ENCODE results near the gene HOXA2.

HOXA2 gene

DNA sequence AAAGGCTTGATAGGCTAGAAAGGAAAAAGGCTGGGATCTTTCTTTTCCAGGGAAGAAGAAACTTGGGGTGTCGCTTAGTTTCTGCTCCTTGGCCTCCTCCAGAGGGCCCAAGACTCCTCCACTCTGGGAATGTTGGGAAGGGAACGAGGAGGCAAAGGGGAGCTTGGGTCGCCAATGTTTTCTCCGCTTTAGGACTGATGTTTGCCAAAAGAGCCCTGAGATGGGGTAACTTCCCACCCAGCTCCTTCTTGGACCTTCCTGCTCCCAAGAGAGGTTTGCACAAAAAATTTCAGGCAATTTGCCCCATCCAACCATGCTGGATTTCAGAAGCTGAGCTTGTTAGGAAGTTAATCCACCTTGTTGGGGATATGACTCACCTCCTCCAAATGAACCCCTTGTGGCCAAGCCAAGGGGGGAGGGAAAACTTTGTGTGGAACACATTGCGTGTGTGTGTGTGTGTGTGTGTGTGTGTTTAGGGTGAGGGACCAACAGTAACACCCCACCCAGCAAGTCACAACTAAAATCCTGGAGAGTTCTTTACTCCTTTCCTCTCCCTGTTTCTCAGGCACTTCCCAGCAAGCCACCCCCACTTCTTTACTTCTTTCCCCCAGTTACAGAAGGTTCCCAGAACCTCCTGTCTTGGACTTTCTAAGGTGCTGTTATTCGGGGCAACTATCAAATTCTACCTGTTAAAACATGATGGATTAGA is 8.7 kb upstream of the HOXA2 start:
- TF ChIP-seq MYC (IDR thresholded peaks at IDR 0.05; ENCODE audit: low read depth, low read length) (no peak), MAX (IDR thresholded peaks at IDR 0.05; ENCODE audit: low read depth, low read length) (no peak)

GRCh38 chr7:27110186-27111031 is 7.9 kb upstream of the HOXA2 start:
- H3K4me3 ChIP-seq (ENCODE audit: low read depth, low read length), result no peak overlapping the region

More for the DNA sequence above, 8.7 kb upstream of the HOXA2 start:
- DNase-seq (ENCODE audit: low read depth), result peak; percentile 29
- no peak overlapping the region for H3K4me3 ChIP-seq (ENCODE audit: low read depth, low read length)

GRCh38 chr7:27109466-27110185 is 7.1 kb upstream of the HOXA2 start:
- no peak for DNase-seq (ENCODE audit: low read depth)
- TF ChIP-seq POLR2A (IDR thresholded peaks at IDR 0.05; ENCODE audit: extremely low read depth, insufficient read length), result no peak
- TF ChIP-seq, protein P1, sequence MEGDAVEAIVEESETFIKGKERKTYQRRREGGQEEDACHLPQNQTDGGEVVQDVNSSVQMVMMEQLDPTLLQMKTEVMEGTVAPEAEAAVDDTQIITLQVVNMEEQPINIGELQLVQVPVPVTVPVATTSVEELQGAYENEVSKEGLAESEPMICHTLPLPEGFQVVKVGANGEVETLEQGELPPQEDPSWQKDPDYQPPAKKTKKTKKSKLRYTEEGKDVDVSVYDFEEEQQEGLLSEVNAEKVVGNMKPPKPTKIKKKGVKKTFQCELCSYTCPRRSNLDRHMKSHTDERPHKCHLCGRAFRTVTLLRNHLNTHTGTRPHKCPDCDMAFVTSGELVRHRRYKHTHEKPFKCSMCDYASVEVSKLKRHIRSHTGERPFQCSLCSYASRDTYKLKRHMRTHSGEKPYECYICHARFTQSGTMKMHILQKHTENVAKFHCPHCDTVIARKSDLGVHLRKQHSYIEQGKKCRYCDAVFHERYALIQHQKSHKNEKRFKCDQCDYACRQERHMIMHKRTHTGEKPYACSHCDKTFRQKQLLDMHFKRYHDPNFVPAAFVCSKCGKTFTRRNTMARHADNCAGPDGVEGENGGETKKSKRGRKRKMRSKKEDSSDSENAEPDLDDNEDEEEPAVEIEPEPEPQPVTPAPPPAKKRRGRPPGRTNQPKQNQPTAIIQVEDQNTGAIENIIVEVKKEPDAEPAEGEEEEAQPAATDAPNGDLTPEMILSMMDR (IDR thresholded peaks at IDR 0.05; ENCODE audit: low read depth, low read length), result no peak
- TF ChIP-seq MAX (IDR thresholded peaks at IDR 0.05; ENCODE audit: low read depth, low read length), result no peak
- TF ChIP-seq MYC (IDR thresholded peaks at IDR 0.05; ENCODE audit: low read depth, low read length), result no peak
- no peak overlapping the region for H3K4me3 ChIP-seq (ENCODE audit: low read depth, low read length)

More at GRCh38 chr7:27110186-27111031, 7.9 kb upstream of the HOXA2 start:
- no peak for DNase-seq (ENCODE audit: low read depth)
- TF ChIP-seq, protein P1 (IDR thresholded peaks at IDR 0.05; ENCODE audit: low read depth, low read length), result no peak
- TF ChIP-seq POLR2A (IDR thresholded peaks at IDR 0.05; ENCODE audit: extremely low read depth, insufficient read length) (no peak), MYC (IDR thresholded peaks at IDR 0.05; ENCODE audit: low read depth, low read length) (no peak), MAX (IDR thresholded peaks at IDR 0.05; ENCODE audit: low read depth, low read length) (no peak)

GRCh38 chr7:27108390-27109127 is 6.1 kb upstream of the HOXA2 start:
- DNase-seq (ENCODE audit: low read depth), result no peak
- TF ChIP-seq MAX (IDR thresholded peaks at IDR 0.05; ENCODE audit: low read depth, low read length), result no peak
- TF ChIP-seq, protein P1 (IDR thresholded peaks at IDR 0.05; ENCODE audit: low read depth, low read length), result no peak
- no peak for TF ChIP-seq POLR2A (IDR thresholded peaks at IDR 0.05; ENCODE audit: extremely low read depth, insufficient read length)
- no peak for TF ChIP-seq MYC (IDR thresholded peaks at IDR 0.05; ENCODE audit: low read depth, low read length)
- no peak overlapping the region for H3K4me3 ChIP-seq (ENCODE audit: low read depth, low read length)

GRCh38 chr7:27107391-27108381 is 5.2 kb upstream of the HOXA2 start:
- no peak for DNase-seq (ENCODE audit: low read depth)
- TF ChIP-seq MYC (IDR thresholded peaks at IDR 0.05; ENCODE audit: low read depth, low read length), result no peak
- no peak overlapping the region for H3K4me3 ChIP-seq (ENCODE audit: low read depth, low read length)
